Left kidney (tissue), 2 donors: Measurements from ENCODE around the gene SREBF2. TPM values are rescaled to one million over a fixed set of nuclear protein-coding genes. Genes with fewer than 3 reads are reported as not detected.

Experiments used
- DNase-seq: peaks from one replicate; pipeline ENCODE4 v3.0.0-alpha.2; 2013
- polyA plus RNA-seq: library from polyadenylated mRNA; unstranded; fragments of 120-200 nt; gene quantifications from one replicate; pipeline ENCODE4 v1.2.1, GENCODE V29; 2013; ENCODE audit not compliant: insufficient read length

Gene SREBF2
- polyA plus RNA-seq, 1 donor = 86.7 TPM

GRCh38 chr22:41876275-41876674 is 43.4 kb downstream of the SREBF2 start:
- no peak for DNase-seq

GRCh38 chr22:41876675-41877074 is 43.8 kb downstream of the SREBF2 start:
- no peak for DNase-seq

- no peak for DNase-seq
Observed at GRCh38 chr22:41880653-41881052, 47.7 kb downstream of the SREBF2 start.

GRCh38 chr22:41883400-41883799 is 50.5 kb downstream of the SREBF2 start:
- no peak for DNase-seq

DNA sequence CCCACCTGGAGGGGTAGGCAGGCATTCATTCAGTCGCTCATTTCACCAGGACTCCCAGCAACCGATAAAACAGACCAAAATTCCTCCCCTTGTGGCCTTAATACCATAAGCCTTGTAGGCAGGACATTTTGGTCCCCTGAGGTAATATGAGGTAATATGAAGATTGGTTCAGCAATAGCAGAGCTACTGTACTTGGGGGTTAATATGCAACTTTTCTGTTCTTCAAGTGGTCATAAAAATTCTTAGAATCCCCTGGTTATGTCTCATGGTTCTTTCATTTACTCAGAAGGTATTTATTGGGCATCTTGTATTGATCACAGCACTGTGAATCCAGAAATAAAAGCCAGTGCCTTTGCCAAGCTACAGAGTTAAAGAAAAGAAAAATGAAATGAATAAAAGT is 52.2 kb downstream of the SREBF2 start:
- DNase-seq = no peak

GRCh38 chr22:41885516-41885915 is 52.6 kb downstream of the SREBF2 start:
- no peak for DNase-seq

DNA sequence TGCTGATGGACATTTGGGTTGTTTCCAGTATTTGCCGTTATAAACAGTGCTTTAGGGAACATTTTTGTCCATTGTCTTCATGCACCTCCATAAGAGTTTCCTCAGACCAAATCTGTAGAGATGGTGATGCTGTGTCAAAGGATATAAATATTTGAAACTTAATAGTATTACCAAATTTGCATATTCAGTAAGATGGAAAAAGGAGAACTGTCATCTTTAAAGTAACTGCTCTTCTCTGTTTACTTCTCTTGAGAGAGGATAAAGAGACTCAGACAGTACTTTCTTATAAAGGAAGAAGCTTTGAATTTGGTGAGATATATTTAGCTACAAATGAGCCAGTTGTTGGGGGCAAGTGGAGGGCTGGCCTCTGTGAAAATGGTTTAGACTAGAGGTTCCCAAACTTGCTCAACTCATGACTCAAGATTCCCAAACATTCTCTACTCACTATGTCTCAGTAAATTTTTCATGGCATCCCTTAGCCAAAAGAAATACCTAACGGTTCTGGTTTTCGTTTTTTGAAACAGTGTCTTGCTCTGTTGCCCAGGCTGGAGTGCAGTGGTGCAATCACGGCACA is 55.8 kb downstream of the SREBF2 start:
- no peak for DNase-seq

- no peak for DNase-seq
Observed at GRCh38 chr22:41891407-41891806, 58.5 kb downstream of the SREBF2 start.

DNA sequence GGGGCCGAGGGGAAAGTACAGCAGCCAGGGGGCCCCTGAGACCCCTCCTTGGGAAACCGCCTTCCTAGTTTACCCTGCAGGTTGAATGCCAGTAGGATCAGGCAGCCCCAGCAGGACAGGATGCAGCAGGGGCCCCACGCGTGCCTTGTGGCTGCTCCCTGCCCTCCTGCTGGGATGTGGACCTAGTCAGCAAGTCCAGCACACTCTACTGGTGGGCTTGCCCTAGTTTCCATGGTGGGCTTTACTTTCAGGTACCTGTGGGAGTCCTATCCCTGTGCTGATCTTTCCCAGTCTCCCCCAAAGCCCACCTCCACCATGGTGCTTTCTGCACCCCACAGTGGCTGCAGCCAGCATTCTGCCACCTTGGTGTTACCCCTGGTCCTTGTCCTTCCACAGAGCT is 59.8 kb downstream of the SREBF2 start:
- DNase-seq = no peak

DNA sequence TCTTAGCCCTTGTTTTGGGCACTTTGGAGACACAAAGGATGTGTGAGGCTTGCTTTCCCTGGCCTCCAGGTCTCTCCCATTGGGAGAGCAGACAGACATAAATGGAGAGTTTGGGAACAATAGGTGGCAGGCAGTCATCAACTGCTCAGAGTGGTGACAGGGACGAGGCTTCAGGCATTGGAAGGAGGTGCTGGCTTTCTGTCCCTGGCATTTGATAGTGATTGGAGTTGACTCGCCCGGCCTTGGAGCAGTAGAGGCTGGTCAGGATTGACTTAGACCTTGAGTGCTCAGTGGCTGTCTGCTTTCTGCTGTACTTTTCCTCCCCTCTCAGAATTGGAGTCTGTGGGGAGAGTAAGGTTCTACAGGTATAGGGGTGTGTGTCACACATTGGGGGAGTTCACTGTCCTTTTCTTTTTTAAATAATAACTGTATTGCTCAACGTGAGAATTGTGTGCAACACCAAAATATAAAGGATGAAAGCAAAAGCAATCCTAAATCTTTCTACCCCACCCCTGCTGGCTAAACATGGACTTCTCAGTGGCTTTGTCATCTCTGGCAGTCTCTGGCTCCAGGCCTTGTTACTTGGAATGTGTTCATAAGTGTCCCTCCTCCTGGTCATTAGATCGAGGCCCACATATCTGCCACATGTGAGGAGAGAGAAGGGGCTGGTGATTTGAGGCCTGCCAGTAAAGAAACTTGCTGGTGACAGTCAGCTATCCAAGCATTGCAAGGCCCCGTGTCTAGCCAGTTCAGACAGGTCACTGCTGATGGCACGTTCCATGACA is 60.9 kb downstream of the SREBF2 start:
- DNase-seq = no peak

- DNase-seq = no peak
Observed at GRCh38 chr22:41898645-41899044, 65.7 kb downstream of the SREBF2 start.

DNA sequence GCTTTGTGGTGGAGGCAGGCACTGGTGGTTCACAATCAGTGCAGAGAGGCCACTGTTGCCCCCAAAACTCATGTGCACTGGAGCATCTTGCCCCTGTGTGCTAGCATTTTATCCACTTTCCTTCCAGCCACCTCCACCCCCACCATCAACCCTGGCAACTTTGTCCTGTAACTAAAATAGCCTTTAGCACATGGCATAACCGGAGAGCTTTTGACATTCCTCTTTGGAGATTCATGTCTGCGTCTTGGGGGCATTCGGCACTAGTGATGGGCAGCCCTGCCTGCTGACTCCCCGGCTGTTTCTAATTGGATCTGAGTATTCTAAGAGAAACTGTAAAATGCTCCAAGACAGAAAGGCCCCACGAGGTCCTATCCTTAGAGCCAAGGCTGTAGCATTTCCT is 66.2 kb downstream of the SREBF2 start:
- DNase-seq = no peak

DNA sequence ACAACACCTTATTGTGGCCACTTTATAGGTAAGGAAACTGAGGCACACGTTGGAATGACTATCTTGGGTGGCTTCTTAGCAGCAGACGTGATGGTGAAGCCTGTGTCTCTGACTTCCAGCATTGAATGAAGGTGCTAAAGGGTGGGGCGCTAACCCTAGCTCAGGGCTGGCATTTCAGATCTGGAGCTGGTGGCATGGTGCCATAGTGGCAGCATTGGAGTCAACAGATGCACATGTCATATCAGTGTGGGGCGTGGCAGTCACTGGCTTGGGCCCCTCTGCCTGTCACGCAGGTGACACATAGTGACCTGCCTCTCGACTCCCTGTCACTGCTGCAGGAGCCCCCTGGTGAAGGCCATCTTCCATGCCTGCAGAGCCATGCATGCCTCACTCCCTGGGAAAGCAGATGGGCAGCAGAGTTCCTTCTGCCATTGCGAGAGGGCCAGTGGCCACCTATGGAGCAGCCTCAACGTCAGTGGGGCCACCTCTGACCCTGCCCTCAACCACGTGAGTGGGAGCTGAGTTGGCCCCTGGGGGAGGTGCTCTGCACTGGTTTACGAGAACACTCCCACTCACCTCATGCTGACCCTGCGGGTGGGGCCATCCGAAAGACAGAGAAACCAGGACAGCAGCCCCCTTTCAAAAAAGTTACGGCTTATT is 67.2 kb downstream of the SREBF2 start:
- DNase-seq = no peak

GRCh38 chr22:41900652-41901312 is 67.9 kb downstream of the SREBF2 start:
- DNase-seq = no peak

GRCh38 chr22:41902016-41902415 is 69.1 kb downstream of the SREBF2 start:
- no peak for DNase-seq

- DNase-seq = no peak
Observed at GRCh38 chr22:41902932-41903421, 70.1 kb downstream of the SREBF2 start.

DNA sequence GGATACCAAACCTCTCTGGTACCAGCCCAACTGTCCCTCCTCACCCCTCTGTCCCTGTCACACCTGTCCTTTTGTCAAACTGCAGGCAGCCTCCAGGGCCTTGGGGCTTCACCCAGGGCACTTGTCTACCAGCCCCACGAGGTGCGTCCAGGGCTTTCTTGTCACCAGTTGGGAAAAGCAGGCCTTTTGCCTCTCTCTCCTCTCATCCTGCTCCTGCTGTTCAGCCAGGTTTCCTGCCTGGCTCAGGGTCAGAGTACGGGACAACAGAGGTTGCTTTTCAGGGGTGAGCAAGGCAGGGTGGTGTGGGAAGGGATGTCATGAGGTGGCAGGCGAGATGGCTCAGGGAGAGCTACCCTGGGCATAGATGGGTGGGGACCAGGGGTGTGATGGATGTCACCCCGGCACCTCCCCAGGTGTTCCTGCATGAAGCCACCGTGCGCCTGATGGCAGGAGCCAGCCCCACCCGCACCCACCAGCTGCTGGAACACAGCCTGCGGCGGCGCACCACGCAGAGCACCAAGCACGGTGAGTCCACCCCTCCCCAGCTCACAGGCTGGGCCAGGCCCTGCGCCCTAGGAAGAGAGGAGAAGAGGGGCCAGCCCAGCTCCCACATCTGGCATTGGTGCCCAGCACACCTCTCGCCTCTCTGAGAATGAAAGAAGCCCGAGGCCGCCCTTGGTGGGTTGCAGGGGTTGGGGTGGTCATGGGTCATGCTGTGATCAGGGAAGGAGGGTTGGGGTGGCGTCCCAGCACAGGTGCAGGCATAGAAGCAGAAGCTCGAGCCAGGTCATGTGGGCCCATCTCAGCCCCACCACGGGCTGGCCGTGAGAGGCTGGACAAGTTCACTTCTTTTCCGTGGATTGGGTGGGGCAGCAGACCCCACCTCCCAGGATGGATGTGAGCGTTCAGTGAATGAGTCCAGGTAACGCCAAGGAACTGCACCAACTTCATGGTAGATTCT is 71.8 kb downstream of the SREBF2 start:
- DNase-seq = no peak

DNA sequence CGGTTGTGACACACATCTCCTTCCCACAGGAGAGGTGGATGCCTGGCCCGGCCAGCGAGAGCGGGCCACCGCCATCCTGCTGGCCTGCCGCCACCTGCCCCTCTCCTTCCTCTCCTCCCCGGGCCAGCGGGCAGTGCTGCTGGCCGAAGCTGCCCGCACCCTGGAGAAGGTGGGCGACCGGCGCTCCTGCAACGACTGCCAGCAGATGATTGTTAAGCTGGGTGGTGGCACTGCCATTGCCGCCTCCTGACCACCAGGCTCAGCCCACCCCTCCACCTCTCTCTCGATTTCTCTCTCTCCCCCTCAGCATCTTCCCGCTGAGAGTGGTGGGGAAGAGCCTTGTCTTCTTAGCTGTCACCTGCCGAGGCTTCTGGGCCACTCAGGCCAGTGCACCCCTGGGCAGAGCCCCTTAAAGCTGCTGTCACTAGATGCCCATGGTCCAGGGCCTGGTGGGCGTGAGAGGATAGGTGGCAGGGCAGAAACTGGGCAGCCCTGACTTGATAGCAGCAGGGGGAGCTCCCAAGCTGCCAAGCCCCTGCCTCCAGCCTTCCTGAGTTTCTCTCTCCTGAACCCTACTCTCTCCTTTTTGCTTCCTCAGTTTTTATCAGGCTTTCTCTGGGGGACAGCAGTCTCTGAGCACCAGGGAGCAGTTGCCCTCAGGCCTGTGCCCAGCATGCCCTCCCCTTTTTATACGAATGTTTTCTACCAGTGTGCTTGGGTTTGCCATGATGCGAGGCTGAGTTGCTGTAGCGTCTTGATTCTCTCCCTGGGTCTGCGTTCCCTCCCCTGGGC is 72.7 kb downstream of the SREBF2 start:
- no peak for DNase-seq

GRCh38 chr22:41906822-41907221 is 73.9 kb downstream of the SREBF2 start:
- no peak for DNase-seq
